ENCODE measurements around the gene EDEM3. TPM values are rescaled to one million over a fixed set of nuclear protein-coding genes. Genes with fewer than 3 reads are reported as not detected.

Gene EDEM3
- total RNA-seq, 1 experiment from 2014 or later: 14.0 TPM

GRCh38 chr1:184705271-184705670 is 49.4 kb downstream of the EDEM3 start:
- H3K4me2 ChIP-seq (ENCODE audit: insufficient read depth, insufficient read length, low read length): no peak overlapping the region
- H3K4me1 ChIP-seq (ENCODE audit: insufficient read depth, low read length): no peaks in the 10 kb centered on the region
- no peaks in the 10 kb centered on the region for H3K23me2 ChIP-seq (ENCODE audit: insufficient read length, low read depth, low read length, poor library complexity, severe bottlenecking)
- H3T11ph ChIP-seq (ENCODE audit: low read length): no peak overlapping the region
- no peak overlapping the region for H3K23ac ChIP-seq (ENCODE audit: insufficient read length, low read depth, low read length)
- DNase-seq: no peak
- no peaks in the 10 kb centered on the region for H3K79me2 ChIP-seq (ENCODE audit: insufficient read depth, low read length)
- H4K20me1 ChIP-seq (ENCODE audit: control insufficient read depth, insufficient read depth, insufficient read length): no peaks in the 10 kb centered on the region
- no CpG with 5 or more reads among the region's 1 CpG for WGBS (ENCODE audit: extremely low coverage, insufficient read length, low lambda C conversion rate)
- no peak overlapping the region for H4K8ac ChIP-seq (replicated peaks; ENCODE audit: insufficient read length, low read depth, low read length)
- Mint-ChIP-seq H3K27me3 (ENCODE audit: low read depth) (no peaks in the 10 kb centered on the region), H3K4me3 (no peak overlapping the region), H3K27ac (no peak overlapping the region), H3K36me3 (ENCODE audit: insufficient read depth in 1 of 3, low read depth in 3 of 3) (peaks cover 0 to 8% (median 3%) of the 10 kb centered on the region in 3 experiments; a peak in 2 of 7 replicates), H3K4me1 (no peaks in the 10 kb centered on the region; a peak in 1 of 4 replicates), H3K9me3 (no peaks in the 10 kb centered on the region)
- no peak overlapping the region for H3K18ac ChIP-seq (ENCODE audit: insufficient read length, low read depth, low read length)
- no peak overlapping the region for H3K27ac ChIP-seq (ENCODE audit: insufficient read length, low read depth, low read length)
- no peak overlapping the region for H4K91ac ChIP-seq (ENCODE audit: insufficient read length, low read depth, low read length)
- H3K4ac ChIP-seq (ENCODE audit: low read depth, low read length): no peak overlapping the region
- no peak overlapping the region for H2AK5ac ChIP-seq (ENCODE audit: insufficient read length, low read length)
- no peak for TF ChIP-seq CTCF (conservative IDR thresholded peaks at IDR 0.05)
- H2BK15ac ChIP-seq (ENCODE audit: low read depth, low read length): no peak overlapping the region
- no peak overlapping the region for H2BK120ac ChIP-seq (ENCODE audit: low read depth, low read length, poor library complexity, severe bottlenecking)
- no peak overlapping the region for H2AFZ ChIP-seq (ENCODE audit: low read length)
- no peak overlapping the region for H3K14ac ChIP-seq (ENCODE audit: insufficient read depth, low read length)
- no peak overlapping the region for H2BK20ac ChIP-seq (ENCODE audit: low read depth, low read length, poor library complexity, severe bottlenecking)
- H3K56ac ChIP-seq (ENCODE audit: insufficient read length, low read depth, low read length): no peak overlapping the region
- no peaks in the 10 kb centered on the region for H3K27me3 ChIP-seq (ENCODE audit: insufficient read depth, low read length)
- no peaks in the 10 kb centered on the region for H3K9me3 ChIP-seq (ENCODE audit: control insufficient read depth, low read depth, low read length)
- H3K79me1 ChIP-seq (ENCODE audit: insufficient read depth, low read depth, low read length, poor library complexity, severe bottlenecking): no peaks in the 10 kb centered on the region
- no peak overlapping the region for H4K5ac ChIP-seq (ENCODE audit: insufficient read length, low read depth, low read length)
- H2BK12ac ChIP-seq (ENCODE audit: insufficient read length, low read depth, low read length): no peak overlapping the region
- H3K9ac ChIP-seq (ENCODE audit: extremely low read depth, insufficient read length, low read length): no peak overlapping the region
- H2BK5ac ChIP-seq (ENCODE audit: insufficient read length, low read length): no peak overlapping the region
